ENCODE results near the gene ZC3H15.

GRCh38 chr2:186496401-186496800, 10.3 kb downstream of the ZC3H15 start:
- TF ChIP-seq CTCF (IDR thresholded peaks at IDR 0.05) (no peak), ZFX (IDR thresholded peaks at IDR 0.05; ENCODE audit: borderline replicate concordance) (no peak)

All from 22Rv1 (cell line).